ENCODE results near the gene BAZ2B. TPM values are rescaled to one million over a fixed set of nuclear protein-coding genes. Genes with fewer than 3 reads are reported as not detected.

BAZ2B gene
- total and polyA plus RNA-seq, 2 donors (not counting 3 experiments of a cell fraction or from before 2014, with no cell fraction given), result 22.1 to 73.8 TPM

- Histone ChIP-seq H2AFZ (ENCODE audit: low read depth, low read length) (no peak overlapping the region), H4K20me1 (replicated peaks; ENCODE audit: control insufficient read depth, extremely low read depth, insufficient read depth, low read length) (no peaks in the 10 kb centered on the region), H3K27me3 (ENCODE audit: control insufficient read depth in 2 of 2, insufficient read depth in 2 of 2, low read length in 2 of 2) (no peaks in the 10 kb centered on the region), H3K36me3 (ENCODE audit: control insufficient read depth in 2 of 2, extremely low read depth in 1 of 2, insufficient read depth in 2 of 2, low read length in 2 of 2) (peaks cover 2 to 4% of the 10 kb centered on the region in 2 experiments), H3K79me2 (ENCODE audit: control insufficient read depth, insufficient read depth, low read length) (no peaks in the 10 kb centered on the region), H3K9me1 (replicated peaks; ENCODE audit: control insufficient read depth, extremely low read depth, insufficient read depth, low read length) (no peaks in the 10 kb centered on the region), H3K4me2 (ENCODE audit: insufficient read depth, low read length) (no peak overlapping the region), H3K4me1 (ENCODE audit: control insufficient read depth, extremely low read depth, insufficient read depth, low read length) (no peaks in the 10 kb centered on the region), H3K9ac (replicated peaks; ENCODE audit: extremely low read depth, insufficient read depth, low read length) (no peak overlapping the region), H3K9me3 (replicated peaks; ENCODE audit: control insufficient read depth, insufficient read depth, low read length) (no peaks in the 10 kb centered on the region), H3K4me3 (replicated peaks in 1 of 3; ENCODE audit: insufficient read depth in 1 of 3, low read depth in 1 of 3, low read length in 3 of 3) (no peak overlapping the region), H3K27ac (ENCODE audit: insufficient read depth, low read depth, low read length) (no peak overlapping the region)
- dilution Hi-C loops (cut with MboI; ENCODE audit: extremely low pct_ligation_motif_present, low sequenced_read_pairs) (no loop called here), intact Hi-C loops (cut with micrococcal nuclease) (no loop called here)
- no peak for TF ChIP-seq MYC (IDR thresholded peaks at IDR 0.05; ENCODE audit: low read depth, low read length)
- TF ChIP-seq FOS (IDR thresholded peaks at IDR 0.05; ENCODE audit: borderline replicate concordance, insufficient read depth, low read length), result no peak
- TF ChIP-seq POLR2AphosphoS5 (IDR thresholded peaks at IDR 0.05; ENCODE audit: insufficient read depth, low read depth, low read length), result no peak
- TF ChIP-seq GATA2 (IDR thresholded peaks at IDR 0.05; ENCODE audit: insufficient read depth, insufficient read length, low read depth, low read length), result no peak
- no peak for TF ChIP-seq CTCF (IDR thresholded peaks at IDR 0.05; ENCODE audit: extremely low read depth in 1 of 2, insufficient read depth in 1 of 2, low read depth in 1 of 2, low read length in 2 of 2)
- TF ChIP-seq EZH2 (IDR thresholded peaks at IDR 0.05; ENCODE audit: borderline replicate concordance, low read depth, low read length, severe bottlenecking), result no peak
- no peak for TF ChIP-seq MAX (IDR thresholded peaks at IDR 0.05; ENCODE audit: insufficient read depth, insufficient read length)
- TF ChIP-seq JUN (IDR thresholded peaks at IDR 0.05; ENCODE audit: borderline replicate concordance, insufficient read depth, insufficient read length, low read depth), result no peak
- TF ChIP-seq POLR2A (IDR thresholded peaks at IDR 0.05; ENCODE audit: low read depth, low read length), result no peak
- FAIRE-seq, result no peak
- DNase-seq (ENCODE audit: low read depth, low spot score), result no peak
- ChIA-PET CTCF (no interaction called here), POLR2A (no interaction called here)
- no TSS peak for BruUV-seq (replicated peaks)
Measured at GRCh38 chr2:159439421-159439820, 176.9 kb downstream of the BAZ2B start.

Data from endothelial cell of umbilical vein (primary cell).